ENCODE results near the gene WSCD2. TPM values are rescaled to one million over a fixed set of nuclear protein-coding genes. Genes with fewer than 3 reads are reported as not detected.

Gene WSCD2
- total and polyA plus RNA-seq, 2 donors (not counting 3 experiments of a cell fraction or from before 2014, with no cell fraction given) = not detected

DNA sequence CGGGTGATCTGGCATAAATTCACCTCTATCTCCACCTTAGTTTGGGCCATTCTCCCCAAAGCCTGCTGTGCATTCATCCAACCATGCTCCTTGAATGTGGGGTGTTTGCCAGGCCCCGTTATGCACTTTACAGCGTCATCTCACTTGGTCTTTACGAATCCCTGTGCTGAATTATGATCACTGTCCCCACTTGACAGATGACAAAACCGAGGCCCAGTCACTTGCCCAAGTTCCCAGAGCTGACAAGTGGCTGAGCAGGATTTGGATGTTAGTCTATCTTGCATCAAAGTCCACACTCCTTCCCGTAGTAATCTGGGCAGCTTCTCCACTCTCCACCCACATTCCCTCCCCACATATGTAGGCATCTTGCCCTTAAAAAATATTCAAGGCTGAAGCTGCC lies 44.8 kb downstream of the WSCD2 start:
- intact Hi-C loops (cut with micrococcal nuclease) = no loop called here
- Histone ChIP-seq H3K4me1 (ENCODE audit: control insufficient read depth, extremely low read depth, insufficient read depth, low read length) (no peaks in the 10 kb centered on the region), H3K79me2 (ENCODE audit: control insufficient read depth, insufficient read depth, low read length) (no peaks in the 10 kb centered on the region), H3K4me3 (replicated peaks in 1 of 3; ENCODE audit: insufficient read depth in 1 of 3, low read depth in 1 of 3, low read length in 3 of 3) (no peak overlapping the region), H2AFZ (ENCODE audit: low read depth, low read length) (no peak overlapping the region), H3K9ac (replicated peaks; ENCODE audit: extremely low read depth, insufficient read depth, low read length) (no peak overlapping the region), H3K4me2 (ENCODE audit: insufficient read depth, low read length) (no peak overlapping the region), H4K20me1 (replicated peaks; ENCODE audit: control insufficient read depth, extremely low read depth, insufficient read depth, low read length) (no peaks in the 10 kb centered on the region), H3K9me3 (replicated peaks; ENCODE audit: control insufficient read depth, insufficient read depth, low read length) (no peaks in the 10 kb centered on the region), H3K9me1 (replicated peaks; ENCODE audit: control insufficient read depth, extremely low read depth, insufficient read depth, low read length) (no peaks in the 10 kb centered on the region), H3K27me3 (ENCODE audit: control insufficient read depth in 2 of 2, insufficient read depth in 2 of 2, low read length in 2 of 2) (no peaks in the 10 kb centered on the region), H3K27ac (ENCODE audit: insufficient read depth, low read depth, low read length) (no peak overlapping the region), H3K36me3 (ENCODE audit: control insufficient read depth in 2 of 2, extremely low read depth in 1 of 2, insufficient read depth in 2 of 2, low read length in 2 of 2) (no peaks in the 10 kb centered on the region)
- FAIRE-seq = no peak
- DNase-seq (ENCODE audit: low read depth, low spot score) = no peak
- dilution Hi-C loops (cut with MboI; ENCODE audit: extremely low pct_ligation_motif_present, low sequenced_read_pairs) = no loop called here
- no TSS peak for BruUV-seq (replicated peaks)
- CTCF ChIA-PET = no interaction called here
- POLR2A ChIA-PET = no interaction called here
- TF ChIP-seq, protein P1, sequence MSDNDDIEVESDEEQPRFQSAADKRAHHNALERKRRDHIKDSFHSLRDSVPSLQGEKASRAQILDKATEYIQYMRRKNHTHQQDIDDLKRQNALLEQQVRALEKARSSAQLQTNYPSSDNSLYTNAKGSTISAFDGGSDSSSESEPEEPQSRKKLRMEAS (IDR thresholded peaks at IDR 0.05; ENCODE audit: insufficient read depth, insufficient read length) = no peak
- no peak for TF ChIP-seq POLR2AphosphoS5 (IDR thresholded peaks at IDR 0.05; ENCODE audit: insufficient read depth, low read depth, low read length)
- TF ChIP-seq EZH2 (IDR thresholded peaks at IDR 0.05; ENCODE audit: borderline replicate concordance, low read depth, low read length, severe bottlenecking) = no peak
- no peak for TF ChIP-seq JUN (IDR thresholded peaks at IDR 0.05; ENCODE audit: borderline replicate concordance, insufficient read depth, insufficient read length, low read depth)
- no peak for TF ChIP-seq POLR2A (IDR thresholded peaks at IDR 0.05; ENCODE audit: low read depth, low read length)
- TF ChIP-seq, protein P2, sequence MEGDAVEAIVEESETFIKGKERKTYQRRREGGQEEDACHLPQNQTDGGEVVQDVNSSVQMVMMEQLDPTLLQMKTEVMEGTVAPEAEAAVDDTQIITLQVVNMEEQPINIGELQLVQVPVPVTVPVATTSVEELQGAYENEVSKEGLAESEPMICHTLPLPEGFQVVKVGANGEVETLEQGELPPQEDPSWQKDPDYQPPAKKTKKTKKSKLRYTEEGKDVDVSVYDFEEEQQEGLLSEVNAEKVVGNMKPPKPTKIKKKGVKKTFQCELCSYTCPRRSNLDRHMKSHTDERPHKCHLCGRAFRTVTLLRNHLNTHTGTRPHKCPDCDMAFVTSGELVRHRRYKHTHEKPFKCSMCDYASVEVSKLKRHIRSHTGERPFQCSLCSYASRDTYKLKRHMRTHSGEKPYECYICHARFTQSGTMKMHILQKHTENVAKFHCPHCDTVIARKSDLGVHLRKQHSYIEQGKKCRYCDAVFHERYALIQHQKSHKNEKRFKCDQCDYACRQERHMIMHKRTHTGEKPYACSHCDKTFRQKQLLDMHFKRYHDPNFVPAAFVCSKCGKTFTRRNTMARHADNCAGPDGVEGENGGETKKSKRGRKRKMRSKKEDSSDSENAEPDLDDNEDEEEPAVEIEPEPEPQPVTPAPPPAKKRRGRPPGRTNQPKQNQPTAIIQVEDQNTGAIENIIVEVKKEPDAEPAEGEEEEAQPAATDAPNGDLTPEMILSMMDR (IDR thresholded peaks at IDR 0.05; ENCODE audit: extremely low read depth in 1 of 2, insufficient read depth in 1 of 2, low read depth in 1 of 2, low read length in 2 of 2) = no peak
- TF ChIP-seq MYC (IDR thresholded peaks at IDR 0.05; ENCODE audit: low read depth, low read length) = no peak
- TF ChIP-seq FOS (IDR thresholded peaks at IDR 0.05; ENCODE audit: borderline replicate concordance, insufficient read depth, low read length) = no peak
- no peak for TF ChIP-seq GATA2 (IDR thresholded peaks at IDR 0.05; ENCODE audit: insufficient read depth, insufficient read length, low read depth, low read length)
